Measurements from ENCODE around the gene KYNU.

Gene KYNU

DNA sequence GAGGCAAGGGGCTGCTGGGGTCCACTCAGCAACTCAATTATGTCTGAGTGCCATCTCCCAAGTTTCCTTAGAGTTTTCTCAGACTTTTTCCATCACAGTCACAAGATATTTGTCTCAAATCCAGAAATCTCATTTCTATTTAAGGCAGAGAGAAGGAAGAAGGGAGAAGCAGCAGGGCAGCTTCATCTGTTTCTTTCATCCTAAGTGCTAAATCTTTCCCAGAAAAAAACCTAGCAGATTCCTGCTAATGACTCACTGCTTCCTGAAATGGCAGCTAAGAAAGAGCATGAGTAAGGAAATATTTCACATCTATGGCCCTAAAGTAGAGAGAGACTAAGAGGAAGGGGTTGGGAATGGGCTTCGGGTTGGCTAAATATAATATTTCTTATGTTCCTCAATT is 88.0 kb downstream of the KYNU start:
- no peak for DNase-seq (ENCODE audit: low read depth in 2 of 2)

DNA sequence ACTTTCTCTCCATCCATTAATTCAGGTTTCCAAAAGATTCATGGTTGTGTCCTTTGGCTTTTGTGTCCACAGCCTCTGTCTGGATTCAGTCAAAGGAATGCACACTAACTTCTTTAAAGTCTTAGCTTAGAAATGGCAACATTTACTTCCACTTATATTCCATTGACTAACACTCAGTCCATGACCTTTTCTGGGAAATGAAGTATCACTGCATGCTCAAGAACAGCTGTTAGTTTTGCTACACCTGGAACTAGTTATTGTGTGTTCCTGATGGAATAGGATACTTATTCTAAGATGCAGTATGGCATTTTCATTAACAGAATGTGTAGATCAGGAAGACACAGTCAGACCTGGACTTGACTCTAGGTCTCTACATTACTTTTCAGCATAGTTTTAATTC is 88.8 kb downstream of the KYNU start:
- no peak for DNase-seq (ENCODE audit: low read depth in 2 of 2)

DNA sequence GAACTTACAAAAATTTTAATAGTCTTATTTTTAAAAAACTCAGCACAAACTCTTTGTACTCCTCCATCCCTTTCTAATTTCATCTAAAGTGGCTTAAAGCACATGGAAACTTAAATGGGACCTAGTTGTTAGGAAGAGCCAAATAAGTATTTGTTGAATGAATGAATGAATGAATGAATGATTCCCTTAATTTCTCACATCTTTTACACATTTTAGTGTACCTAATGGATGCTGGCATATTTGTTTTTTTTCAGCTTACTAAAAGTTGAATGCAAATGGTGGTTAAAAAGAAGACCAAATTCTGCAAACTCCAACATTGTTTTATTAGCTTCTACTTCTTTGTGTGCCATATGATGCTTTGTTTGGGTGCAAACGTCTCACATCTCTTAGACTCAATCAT is 89.6 kb downstream of the KYNU start:
- DNase-seq (ENCODE audit: low read depth in 2 of 2), result no peak

DNA sequence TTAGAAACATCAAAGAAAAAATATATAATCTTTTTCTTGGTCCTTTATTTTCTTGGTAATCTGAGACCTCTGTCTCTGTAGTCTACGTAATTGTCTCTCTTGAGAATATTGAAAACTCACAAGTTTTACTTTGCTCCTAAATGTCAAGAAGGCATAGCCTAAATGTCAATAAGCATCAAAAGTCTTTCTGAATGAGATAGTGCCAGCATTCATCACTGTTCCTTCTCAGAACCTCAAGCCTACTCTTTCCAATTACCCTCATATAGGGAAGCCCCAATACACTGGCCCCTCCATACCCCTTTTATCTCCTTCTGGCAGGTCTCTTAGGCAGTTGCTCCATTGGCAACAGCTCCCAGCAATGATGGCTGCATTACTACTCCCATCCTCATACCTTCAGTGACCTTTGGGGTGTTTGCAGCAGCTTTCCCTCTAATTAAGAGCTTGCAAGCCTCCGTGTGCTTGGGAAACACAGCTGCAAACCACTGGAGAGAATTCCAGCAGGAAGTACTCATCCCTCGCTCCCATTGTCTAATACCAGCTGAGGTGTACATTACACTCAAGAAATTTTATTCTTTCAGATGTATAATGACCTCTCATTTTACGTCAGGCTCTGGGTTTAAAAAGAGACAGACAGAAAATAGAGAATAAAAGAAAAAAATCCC is 95.8 kb downstream of the KYNU start:
- DNase-seq (ENCODE audit: low read depth in 2 of 2), result no peak

DNA sequence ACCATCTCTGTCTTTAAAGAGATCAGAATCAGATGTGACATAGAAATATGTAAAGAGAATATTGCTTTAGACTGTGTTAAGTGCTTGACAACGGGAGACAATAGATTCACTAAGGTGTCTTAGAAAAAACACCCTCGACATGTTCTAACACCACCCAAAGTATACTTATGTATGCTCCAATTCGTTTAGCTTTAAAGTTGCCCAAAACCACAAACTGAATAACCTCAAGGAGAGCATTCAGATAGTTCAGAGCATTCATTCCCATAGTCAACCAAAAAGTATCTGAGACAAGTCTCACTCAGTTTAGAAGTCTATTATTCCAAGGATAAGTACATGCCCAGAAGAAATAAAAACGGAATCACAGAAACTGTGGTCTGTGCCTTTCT is 96.4 kb downstream of the KYNU start:
- no peak for DNase-seq (ENCODE audit: low read depth in 2 of 2)

DNA sequence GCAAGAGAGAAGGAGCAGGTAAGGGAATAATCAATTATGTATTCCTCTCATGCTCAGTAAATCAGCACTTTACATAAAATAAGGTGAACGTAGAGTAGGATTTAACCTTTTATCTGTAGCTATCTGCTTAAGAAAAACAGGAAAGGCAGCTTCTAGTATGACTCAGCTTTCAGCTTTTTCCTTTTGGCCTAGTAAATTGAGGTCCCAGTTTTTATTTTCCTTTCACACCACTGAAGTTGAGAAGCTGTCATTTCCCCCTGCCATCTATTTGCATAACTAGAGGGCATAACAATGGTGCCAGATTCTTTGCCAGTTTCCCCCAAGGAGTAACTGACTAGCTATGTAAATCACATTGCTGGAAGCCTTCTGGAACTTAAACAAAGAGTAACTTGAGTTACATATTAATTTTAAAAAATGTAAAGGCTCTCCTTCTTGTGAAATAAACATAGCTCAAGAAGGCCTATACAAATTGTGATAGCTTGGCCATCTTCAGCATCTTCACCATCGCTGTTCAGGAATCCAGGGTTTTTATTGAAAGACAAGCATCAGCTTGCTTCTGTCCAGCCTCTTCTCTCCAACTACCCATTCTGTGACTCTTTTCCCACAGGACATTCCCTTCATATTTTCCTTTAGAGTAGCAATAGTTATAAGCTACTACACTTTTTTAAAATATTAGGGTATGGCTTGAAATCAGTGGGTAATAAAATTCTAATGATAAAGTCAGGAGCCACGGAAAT is 97.0 kb downstream of the KYNU start:
- no peak for DNase-seq (ENCODE audit: low read depth in 2 of 2)

DNA sequence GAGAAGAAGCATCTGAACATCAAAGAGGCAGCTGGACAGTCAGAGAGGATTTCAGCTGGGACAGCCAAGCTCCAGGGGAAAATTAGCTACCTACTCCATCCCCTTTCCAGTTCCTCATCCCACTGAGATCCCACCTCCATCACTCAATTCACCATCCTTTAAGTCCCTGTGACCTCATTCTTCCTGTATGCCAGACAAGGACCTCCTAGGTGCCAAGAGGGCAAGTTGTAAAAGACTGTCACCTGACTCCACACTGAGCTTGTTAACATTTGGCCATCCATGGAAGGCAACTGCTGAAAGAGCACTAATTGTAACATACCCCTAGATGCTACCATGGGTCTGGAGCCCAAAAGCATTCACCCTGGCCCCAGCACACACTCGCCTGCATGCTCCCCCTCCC is 97.8 kb downstream of the KYNU start:
- DNase-seq (ENCODE audit: low read depth in 2 of 2), result no peak

DNA sequence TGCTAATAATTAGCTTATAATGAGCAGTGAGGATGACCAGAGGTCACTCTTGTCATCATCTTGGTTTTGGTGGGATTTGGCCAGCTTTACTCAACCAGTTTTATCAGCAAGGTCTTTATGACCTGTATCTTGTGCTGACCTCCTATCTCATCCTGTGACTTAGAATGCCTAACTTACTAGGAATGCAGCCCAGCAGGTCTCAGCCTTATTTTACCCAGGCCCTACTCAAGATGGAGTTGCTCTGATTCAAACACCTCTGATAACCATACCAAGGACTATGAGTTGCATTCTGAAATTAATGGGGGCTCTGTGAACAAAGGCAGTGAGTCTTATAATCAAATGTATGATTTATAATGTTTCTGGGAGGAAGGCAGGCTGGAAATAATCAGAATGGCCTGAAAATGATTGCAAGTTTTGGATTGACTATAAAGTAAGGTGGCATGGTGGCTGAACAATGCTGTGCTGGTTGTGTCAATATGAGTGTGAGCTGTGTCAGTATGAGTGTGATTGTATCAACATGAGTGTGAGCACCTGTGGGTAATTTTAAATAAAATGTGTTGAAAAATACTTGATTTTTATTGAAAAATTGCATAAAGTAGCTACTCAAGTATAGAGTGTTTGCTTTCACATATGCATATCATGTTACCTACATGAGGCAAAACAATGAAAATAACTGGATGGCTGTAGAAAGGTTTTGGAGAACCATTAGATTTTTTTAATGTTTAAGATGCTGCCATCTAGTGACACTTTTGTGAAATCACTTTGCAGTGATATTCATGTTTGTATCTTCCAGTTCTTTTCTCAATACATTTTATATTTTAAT is 103.0 kb downstream of the KYNU start:
- DNase-seq (ENCODE audit: low read depth in 2 of 2), result no peak

DNA sequence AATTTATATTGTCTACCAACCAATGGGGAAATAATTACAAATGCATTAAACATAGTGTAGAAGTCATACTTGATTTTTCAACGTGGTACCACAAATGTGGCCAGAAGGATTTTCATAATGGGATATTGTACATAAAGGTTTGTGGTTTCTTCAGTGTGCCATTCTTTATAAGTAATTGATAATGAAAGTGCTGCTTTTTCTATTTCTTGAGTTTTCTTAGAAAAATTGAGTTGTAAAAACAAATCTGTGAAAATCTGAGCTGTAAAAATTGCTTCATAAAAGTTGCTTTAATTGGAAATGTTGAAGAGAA is 103.6 kb downstream of the KYNU start:
- DNase-seq (ENCODE audit: low read depth in 2 of 2), result no peak

DNA sequence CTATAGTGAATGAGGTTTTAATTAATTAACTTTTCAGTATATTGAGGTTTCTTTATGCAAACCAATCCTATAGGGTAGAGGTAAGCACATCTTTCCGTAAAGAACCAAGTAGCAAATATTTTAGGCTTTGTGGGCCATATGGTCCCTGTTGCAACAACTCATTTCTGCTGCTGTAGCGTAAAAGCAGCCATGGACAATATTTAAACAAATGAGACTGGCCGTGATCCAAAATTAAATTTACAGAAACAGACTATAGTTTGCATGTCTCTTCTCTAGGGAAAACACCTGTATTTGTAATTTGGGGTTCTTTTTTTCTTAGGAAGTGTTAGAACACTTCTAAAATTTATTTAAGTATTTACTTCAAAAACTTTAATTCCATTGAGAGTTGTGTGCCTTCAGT is 104.3 kb downstream of the KYNU start:
- DNase-seq (ENCODE audit: low read depth in 2 of 2), result no peak

DNA sequence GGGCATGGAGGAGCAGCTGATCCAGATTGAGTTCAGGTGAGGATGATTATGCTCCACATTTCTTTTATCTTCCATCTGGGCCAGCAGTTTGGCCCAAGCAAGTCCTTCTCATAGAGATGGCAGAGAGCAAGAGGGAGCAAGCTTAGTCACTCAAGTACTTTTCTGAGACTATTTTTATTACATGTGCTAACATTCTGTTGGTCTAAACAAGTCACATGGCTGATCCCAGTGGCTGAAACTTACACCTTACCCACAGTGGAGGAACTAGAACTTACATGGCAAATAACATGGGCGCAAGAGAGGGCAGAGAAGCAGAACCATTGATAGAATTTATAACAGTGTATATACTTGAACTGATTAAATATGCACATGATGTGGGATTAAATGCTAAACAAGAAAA is 105.7 kb downstream of the KYNU start:
- DNase-seq (ENCODE audit: low read depth in 2 of 2), result no peak

DNA sequence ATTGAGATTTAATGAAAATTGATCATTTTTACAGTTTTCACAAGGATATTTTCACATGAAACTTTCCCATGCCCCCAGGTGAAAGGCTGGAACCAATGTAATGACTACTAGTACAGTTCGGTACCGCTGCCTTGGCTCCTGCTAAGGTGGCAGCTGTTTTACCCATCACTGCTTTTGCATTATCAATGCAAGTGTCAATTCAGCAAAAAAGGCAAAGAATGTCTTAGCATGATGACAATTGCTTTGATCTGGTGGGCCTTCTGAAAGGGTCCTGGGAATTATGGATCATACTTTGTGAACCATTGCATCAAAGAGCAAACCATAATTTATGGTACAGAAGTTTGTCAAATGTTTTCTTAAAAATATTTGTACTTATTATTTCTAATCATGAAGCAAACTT is 107.2 kb downstream of the KYNU start:
- DNase-seq (ENCODE audit: low read depth in 2 of 2), result no peak

DNA sequence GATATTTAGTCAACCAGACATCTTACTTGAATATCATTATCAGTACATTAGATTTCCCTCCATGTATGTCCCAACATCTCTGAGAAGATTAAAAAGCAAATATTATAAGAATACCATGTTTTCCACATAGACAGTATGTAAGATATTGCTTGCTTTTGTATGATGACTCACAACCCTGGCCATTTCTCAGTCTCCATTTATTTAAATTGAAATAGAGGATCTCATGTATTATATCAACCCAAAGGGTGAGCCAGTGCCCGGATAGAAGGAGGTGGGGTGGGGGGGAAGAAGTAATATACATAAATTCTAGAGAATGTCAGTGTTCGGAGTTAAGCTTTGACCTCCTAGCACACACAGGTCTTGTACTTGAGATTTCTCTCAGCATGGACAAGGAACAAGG is 109.6 kb downstream of the KYNU start:
- no peak for DNase-seq (ENCODE audit: low read depth in 2 of 2)

DNA sequence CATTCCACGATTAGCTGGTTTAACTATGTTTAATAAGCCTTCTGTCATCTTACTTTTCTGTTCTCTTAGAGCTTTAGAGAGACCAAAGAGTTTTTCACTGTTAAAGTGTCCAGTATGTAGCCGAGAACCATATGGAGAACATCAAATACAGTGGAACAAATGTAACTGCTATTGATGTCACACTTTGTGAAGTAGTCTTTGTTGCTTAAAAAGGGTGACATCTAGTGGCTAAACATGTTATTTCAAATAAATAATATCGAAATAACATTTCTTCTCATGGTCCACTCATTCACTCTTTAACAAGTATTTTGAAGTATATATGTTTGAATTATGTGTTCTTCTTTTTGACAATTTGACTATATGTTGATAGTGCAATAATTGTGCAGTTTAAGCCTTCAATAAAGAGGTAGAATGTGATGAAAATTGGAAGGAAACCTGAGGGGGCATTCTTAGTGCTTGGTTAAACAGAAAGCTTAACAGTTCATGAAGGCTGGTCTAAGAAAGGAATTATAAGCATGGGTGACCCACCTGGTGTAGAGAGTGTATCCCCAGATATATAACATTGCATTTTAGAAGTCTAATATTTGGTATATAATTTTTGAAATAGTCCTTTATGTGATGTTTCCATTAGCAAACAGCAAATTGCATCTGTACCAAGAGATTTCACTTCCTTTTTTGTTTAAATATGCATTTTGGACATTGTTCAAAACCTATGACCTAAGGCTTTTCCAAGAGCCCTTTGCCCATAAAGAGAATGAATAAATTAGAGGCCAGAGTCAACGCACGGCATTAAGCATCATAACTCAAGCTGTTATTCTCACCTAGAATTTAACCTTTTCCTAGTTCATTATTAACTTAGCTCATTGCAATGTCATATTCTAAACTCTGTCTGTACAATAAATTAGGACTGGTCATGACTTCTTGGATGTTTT is 112.1 kb downstream of the KYNU start:
- DNase-seq (ENCODE audit: low read depth in 2 of 2), result no peak

DNA sequence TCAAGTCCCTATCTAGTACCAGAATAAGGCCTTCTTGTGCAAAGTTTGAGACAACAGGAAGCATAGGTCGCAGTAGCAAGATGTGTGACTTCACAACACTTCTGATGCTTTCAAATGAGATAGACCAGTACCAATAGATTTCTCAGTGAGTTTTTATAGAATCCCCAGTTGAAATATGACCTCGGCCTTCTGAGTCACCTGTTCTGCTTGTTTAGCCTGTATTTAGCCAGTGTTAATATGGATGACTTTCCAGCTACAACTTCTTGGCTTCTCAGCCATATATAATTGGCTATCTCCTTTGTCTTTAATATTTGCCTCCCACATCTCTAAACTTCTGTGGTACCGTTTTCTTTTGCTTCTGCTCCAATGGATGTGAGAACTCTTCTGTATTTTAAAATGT is 113.8 kb downstream of the KYNU start:
- no peak for DNase-seq (ENCODE audit: low read depth in 2 of 2)

DNA sequence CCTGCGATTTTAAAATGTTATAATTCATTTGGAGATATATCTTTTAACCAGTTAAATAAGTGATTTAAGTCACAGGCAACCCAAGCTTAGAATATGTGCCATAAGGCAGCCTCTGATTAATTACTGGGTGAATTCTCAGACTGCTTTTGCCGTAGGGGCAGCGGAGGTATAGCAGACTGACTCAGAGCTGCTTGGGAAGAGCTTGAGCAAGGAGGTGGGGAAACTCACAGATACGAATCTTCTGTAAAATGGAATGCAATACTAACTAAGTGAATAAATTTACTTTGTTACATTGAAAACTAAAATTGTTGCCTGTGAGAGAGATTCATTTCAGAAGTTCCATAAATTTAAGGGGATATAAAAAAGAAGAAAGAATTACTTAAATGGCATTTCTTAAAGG is 115.4 kb downstream of the KYNU start:
- no peak for DNase-seq (ENCODE audit: low read depth in 2 of 2)

DNA sequence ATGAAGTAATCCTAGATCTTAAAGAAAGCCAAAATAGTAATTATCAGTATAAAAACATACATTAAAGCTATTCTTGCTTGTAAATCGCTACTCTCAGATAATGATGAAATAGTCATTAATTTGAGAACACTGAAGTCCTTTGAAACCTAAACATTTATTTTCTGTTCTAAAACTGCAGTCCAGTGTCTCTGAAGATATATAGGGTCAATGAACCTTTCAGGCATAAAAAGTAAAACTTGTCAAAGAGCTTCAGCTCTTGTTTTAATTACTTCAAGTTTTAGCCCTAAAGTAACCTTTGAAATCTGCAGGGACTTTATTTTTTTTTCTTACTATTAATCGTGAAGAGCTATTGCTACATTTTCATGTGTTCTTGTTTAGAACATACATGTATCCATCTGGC is 116.3 kb downstream of the KYNU start:
- DNase-seq (ENCODE audit: low read depth in 2 of 2), result no peak

DNA sequence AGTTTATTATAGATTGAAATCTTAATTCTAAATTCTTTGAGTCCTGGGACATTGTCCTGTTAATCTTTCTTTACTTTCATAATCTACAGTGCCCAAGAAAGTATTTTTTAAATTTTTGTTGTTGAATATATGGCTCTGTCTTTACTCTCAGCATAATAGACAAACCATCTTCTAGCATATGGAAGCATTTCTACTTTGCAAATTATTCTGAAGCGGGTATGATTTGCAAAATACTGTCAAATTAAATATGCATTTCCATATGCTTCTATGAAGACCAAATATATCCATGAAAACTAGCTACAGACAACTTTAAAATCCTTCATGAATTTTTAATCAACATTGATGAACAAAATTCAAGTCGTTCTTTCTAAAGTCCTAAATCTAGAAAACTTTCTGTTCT is 117.2 kb downstream of the KYNU start:
- no peak for DNase-seq (ENCODE audit: low read depth in 2 of 2)

DNA sequence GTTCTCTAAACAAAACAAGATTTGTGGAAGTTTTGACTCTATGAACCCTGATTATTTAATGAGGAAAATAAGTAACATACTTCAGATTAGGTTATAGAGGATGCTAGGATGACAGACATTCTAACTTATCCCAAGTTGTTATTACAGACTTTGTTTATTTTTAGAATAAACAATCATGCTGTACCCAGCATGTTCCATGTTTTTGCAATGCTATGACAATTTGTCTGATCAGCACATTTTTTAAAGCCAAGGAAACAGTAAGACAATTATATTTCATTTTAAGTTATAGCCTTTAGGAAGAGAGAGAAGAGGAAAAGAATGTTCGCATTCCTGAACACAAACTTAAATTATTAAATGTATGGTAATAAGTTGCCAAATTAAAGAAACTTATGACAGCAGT is 119.8 kb downstream of the KYNU start:
- no peak for DNase-seq (ENCODE audit: low read depth in 2 of 2)

DNA sequence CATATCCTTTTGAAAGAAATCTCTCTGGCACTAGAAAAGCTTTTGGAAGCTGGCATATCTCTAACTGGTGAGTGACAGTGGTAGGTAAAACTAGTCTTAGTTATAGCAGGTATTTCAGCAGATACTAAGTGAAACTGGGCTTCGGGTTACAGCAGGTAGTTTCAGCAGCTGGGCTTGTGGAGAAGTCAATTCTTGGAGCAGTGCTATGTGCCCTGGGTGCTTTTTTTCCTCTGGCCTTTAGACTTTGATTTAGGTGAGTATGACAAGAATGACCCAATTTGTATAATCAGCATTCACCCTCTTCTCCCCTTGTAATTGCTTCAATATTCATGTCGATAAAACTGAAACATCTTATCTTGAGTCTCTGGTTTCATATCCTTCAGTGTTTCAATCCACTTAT is 123.1 kb downstream of the KYNU start:
- DNase-seq (ENCODE audit: low read depth in 2 of 2), result no peak

DNA sequence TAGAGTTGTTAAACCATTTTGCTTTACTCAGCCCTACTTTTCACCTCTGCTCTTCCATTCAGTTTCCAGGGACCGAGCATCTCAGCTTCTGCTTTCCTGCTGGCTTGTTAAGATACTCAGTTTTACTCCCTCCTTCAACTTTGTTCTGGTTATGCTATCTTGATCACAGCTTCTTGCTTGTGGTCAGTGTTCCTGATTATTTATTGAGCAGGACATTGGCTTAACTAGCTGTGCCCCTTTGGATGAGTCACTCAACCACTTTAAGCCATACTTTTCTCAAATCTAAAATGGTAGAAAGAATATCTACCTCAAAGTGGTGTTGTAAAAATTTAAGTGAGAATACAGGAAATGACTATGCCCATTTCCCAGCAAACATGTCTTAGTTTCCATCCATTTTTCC is 124.0 kb downstream of the KYNU start:
- no peak for DNase-seq (ENCODE audit: low read depth in 2 of 2)

DNA sequence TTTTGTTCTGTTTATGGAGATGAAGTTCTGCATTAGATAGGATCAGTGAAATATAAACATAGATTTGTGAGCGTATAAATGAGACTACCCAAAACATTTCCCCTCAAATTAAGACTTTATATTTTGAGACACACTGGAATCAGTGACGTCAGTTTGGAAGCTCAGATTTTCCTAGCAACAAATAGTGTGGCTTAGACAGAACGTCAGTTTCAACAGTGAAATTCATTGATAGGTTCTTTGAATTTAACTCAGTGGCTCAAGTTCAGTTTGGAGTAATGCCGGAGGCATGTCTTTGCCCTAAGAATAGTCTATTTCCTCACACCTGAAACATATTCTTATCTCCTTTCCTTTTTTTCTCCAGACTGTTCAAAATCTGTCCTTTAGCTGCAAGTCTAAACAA is 138.2 kb downstream of the KYNU start:
- DNase-seq (ENCODE audit: low read depth in 2 of 2), result no peak
